ENCODE results near the gene SEMA3A.
A peak's percentile ranks its signal among the peaks of the same experiment; 100 is the strongest.
"Not testable (repeated sequence)": the region's sequence is repeated elsewhere in the genome, so short reads cannot be mapped to it uniquely, and the experiment has no call there.

The SEMA3A gene

GRCh38 chr7:84152995-84153394, 41.6 kb downstream of the SEMA3A start:
- no peak for DNase-seq (ENCODE audit: low spot score)

- not testable (repeated sequence) for DNase-seq (ENCODE audit: low spot score)
Observed at GRCh38 chr7:84150370-84150769, 44.2 kb downstream of the SEMA3A start.

- no peak for DNase-seq (ENCODE audit: low spot score)
Observed at GRCh38 chr7:84149573-84149972, 45.0 kb downstream of the SEMA3A start.

- no peak for DNase-seq (ENCODE audit: low spot score)
Observed at GRCh38 chr7:84145892-84146291, 48.7 kb downstream of the SEMA3A start.

GRCh38 chr7:84144935-84145334, 49.7 kb downstream of the SEMA3A start:
- DNase-seq (ENCODE audit: low spot score), result no peak

GRCh38 chr7:84144480-84144879, 50.1 kb downstream of the SEMA3A start:
- DNase-seq (ENCODE audit: low spot score), result no peak

- no peak for DNase-seq (ENCODE audit: low spot score)
Observed at GRCh38 chr7:84142726-84143125, 51.9 kb downstream of the SEMA3A start.

- DNase-seq (ENCODE audit: low spot score), result no peak
Observed at GRCh38 chr7:84139986-84140729, 54.4 kb downstream of the SEMA3A start.

GRCh38 chr7:84138411-84138810, 56.2 kb downstream of the SEMA3A start:
- DNase-seq (ENCODE audit: low spot score), result no peak

GRCh38 chr7:84137812-84138211, 56.8 kb downstream of the SEMA3A start:
- no peak for DNase-seq (ENCODE audit: low spot score)

- DNase-seq (ENCODE audit: low spot score), result no peak
Observed at GRCh38 chr7:84136809-84137208, 57.8 kb downstream of the SEMA3A start.

GRCh38 chr7:84136336-84136735, 58.3 kb downstream of the SEMA3A start:
- no peak for DNase-seq (ENCODE audit: low spot score)

GRCh38 chr7:84134169-84134568, 60.4 kb downstream of the SEMA3A start:
- DNase-seq (ENCODE audit: low spot score), result no peak

- DNase-seq (ENCODE audit: low spot score), result no peak
Observed at GRCh38 chr7:84125654-84126053, 68.9 kb downstream of the SEMA3A start.

- DNase-seq (ENCODE audit: low spot score), result peak; percentile 9
Observed at GRCh38 chr7:84123965-84124547, 70.5 kb downstream of the SEMA3A start.

- no peak for DNase-seq (ENCODE audit: low spot score)
Observed at GRCh38 chr7:84122582-84123360, 71.8 kb downstream of the SEMA3A start.

- no peak for DNase-seq (ENCODE audit: low spot score)
Observed at GRCh38 chr7:84117304-84117703, 77.3 kb downstream of the SEMA3A start.

- DNase-seq (ENCODE audit: low spot score), result no peak
Observed at GRCh38 chr7:84113906-84114850, 80.4 kb downstream of the SEMA3A start.

- DNase-seq (ENCODE audit: low spot score), result no peak
Observed at GRCh38 chr7:84113286-84113685, 81.3 kb downstream of the SEMA3A start.

GRCh38 chr7:84112771-84113170, 81.8 kb downstream of the SEMA3A start:
- no peak for DNase-seq (ENCODE audit: low spot score)

- no peak for DNase-seq (ENCODE audit: low spot score)
Observed at GRCh38 chr7:84111842-84112241, 82.7 kb downstream of the SEMA3A start.

- DNase-seq (ENCODE audit: low spot score), result no peak
Observed at GRCh38 chr7:84110400-84110799, 84.2 kb downstream of the SEMA3A start.
